HG02759 (cell line): ENCODE measurements around the gene ZNF830.
"Not testable (repeated sequence)": the region's sequence is repeated elsewhere in the genome, so short reads cannot be mapped to it uniquely, and the experiment has no call there.

ENCODE experiments used
- ATAC-seq: cut with Tn5 transposase; IDR thresholded peaks from one replicate; pipeline ENCODE4 v1.9.1; 2021; ENCODE audit warnings: mild to moderate bottlenecking, moderate library complexity; ENCODE audit not compliant: unreplicated experiment

The ZNF830 gene, protein sequence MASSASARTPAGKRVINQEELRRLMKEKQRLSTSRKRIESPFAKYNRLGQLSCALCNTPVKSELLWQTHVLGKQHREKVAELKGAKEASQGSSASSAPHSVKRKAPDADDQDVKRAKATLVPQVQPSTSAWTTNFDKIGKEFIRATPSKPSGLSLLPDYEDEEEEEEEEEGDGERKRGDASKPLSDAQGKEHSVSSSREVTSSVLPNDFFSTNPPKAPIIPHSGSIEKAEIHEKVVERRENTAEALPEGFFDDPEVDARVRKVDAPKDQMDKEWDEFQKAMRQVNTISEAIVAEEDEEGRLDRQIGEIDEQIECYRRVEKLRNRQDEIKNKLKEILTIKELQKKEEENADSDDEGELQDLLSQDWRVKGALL

DNA sequence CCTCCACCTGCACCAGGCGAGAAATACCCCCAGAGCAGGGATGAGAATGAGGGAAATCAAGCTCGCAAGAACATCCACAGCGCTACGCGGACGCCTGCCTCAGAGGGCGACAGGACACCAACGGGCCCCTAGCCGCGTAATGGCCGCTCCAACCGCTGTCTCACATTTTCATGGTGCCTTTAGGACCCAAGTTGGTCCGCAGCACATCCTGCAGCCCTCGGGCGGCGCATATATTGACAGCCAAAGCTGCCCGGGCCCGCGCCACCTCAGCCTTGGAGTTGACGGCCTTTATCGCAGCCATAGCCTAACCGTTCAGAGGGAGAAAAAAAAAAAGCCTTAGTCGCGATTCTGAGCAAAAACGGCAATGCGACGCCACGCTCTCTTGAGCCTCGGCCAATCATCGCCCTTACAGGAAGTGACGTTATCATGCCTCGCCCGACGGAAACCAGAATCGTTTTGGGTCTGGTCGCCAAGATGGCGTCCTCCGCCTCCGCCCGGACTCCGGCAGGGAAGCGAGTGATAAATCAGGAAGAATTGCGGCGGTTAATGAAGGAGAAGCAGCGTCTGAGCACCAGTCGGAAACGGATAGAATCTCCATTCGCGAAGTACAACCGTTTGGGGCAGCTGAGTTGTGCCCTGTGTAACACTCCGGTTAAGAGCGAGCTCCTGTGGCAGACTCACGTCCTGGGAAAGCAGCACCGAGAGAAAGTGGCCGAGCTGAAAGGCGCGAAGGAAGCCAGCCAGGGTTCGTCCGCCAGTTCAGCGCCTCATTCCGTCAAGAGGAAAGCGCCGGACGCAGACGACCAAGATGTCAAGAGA, at the start of gene ZNF830, which contains the start of gene CCT6B:
Gene ZNF830, plus strand, starts transcription at position 448 of the 819 bp plus-strand sequence. Its CDS starts 27 bp downstream, at position 475.
Gene CCT6B, minus strand, starts transcription at position 368 of the 819 bp plus-strand sequence. Its CDS starts 67 bp downstream, at position 301.
- peak; percentile 96 for ATAC-seq

GRCh38 chr17:34913001-34913400, 48.3 kb upstream of the ZNF830 start:
- no peak for ATAC-seq

DNA sequence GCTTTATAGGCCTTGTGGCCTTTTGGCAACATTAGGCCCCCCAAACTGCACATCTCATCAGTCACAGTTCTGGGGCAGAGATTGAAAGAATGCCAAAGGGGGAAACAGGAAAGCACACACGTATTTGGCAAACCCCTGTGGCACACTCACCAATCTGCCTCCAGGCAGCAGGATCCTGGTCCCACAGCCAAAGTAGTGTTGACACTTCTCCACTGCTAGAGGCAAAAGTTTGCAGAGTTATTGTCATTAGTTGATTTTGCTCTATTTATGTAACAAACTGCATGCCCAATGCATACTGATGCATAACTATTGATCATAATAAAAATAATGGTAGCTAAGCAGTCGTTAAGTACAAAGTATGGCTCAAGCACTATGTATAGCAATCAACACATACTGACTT, 45.2 kb upstream of the ZNF830 start:
- no peak for ATAC-seq

DNA sequence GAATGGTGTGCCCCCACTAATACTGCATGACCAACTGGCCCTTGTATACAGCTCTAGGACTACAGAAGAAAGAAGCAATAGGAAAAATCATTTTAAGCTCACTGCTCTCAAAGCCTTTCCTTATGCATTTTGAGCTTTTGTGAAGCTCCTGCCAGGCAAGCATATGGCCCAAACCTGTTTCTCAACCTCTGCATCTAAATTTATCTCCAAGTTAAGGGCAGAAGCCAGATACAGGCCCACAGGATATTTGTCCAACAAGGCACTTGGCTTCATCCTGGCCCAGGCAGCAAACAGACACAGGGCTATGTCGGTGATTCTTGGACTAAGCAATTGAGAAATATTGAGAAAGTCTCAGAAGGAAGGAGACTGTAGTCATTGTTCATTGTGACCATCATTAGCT, 44.0 kb upstream of the ZNF830 start:
- no peak for ATAC-seq

DNA sequence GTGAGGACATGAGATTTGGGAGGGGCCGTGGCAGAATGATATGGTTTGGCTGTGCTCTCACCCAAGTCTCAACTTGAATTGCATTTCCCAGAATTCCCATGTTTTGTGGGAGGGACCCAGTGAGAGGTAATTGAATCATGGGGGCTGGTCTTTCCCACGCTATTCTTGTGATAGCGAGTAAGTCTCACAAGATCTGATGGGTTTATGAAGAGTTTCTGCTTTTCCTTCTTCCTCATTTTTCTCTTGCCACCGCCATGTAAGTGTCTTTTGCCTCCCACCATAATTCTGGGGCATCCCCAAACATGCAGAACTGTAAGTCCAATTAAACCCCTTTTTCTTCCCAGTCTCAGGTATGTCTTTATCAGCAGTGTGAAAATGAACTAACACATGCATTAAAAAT, 40.7 kb upstream of the ZNF830 start:
- ATAC-seq = no peak

DNA sequence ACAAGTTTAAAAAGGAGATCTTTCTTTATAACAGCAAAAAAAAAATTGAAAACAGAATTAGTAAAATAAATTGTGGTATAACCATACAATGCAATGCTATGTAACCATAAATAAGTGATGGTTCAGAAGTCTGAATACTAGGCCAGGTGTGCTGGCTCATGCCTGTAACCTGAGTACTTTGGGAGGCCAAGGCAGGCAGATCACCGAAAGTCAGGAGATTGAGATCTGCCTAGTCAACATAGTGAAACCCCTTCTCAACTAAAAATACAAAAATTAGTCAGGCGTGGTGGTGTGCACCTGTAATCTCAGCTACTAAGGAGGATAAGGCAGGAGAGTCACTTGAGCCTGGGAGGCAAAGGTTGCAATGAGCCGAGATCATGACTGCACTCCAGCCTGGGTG, 34.7 kb upstream of the ZNF830 start:
- no peak for ATAC-seq

DNA sequence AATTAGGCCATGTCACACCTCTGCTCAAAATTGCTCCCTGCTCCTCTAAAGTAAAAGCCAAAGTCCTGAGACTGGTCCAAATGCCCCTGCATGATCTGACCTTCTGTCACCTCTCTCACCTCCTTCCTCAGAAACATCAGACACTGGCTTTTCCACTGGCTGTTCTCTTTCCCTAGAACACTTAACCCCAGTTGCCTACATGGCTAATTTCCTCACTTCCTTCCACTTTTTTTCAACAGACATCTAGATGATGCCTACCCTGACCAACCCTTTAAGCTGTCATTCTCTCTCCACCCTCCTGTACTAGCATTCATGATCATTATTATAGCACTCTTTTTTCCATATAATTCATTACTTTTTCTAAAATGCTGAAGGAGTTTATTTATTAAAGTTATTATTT, 31.1 kb upstream of the ZNF830 start:
- no peak for ATAC-seq

- not testable (repeated sequence) for ATAC-seq
Measured at GRCh38 chr17:34950780-34951179, 10.6 kb upstream of the ZNF830 start.

DNA sequence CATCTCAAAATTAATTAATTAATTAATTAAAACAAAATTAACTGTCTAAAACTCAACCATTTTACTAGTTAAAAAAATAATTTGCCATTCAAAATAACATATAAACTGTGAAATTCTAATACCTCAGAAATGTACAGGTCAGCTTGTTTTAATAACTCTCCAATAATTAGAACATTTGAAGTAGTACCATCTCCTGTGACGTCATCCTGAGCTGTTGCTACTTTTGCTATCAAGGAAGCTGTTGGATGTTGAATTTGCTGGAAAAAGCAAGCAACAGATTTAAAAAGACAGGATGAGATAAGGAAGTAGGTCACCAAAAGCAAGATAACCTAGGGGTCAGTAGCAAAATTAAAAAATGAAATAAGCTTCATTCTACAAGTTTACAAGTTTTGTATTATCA, 2.9 kb upstream of the ZNF830 start:
- no peak for ATAC-seq

DNA sequence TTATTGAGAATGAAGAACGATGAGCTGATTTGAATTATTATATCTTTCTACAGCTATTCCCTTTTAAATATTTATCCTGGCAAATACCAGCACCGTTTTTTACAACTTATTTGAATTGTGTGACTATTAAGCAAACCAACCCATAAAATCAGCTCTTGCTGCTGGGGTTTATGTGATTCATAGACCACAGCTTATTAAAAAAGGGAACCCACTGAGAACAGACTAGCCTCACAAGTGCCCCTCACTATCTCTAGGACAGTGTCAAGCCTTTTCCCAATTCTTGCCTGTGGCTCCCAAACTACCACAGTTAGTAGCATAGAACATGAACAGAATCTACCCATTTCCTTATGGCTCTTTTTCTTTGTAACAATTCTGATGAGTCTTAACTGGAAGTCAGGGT, 12.8 kb downstream of the ZNF830 start:
- no peak for ATAC-seq

GRCh38 chr17:34974794-34975785, 13.8 kb downstream of the ZNF830 start:
- no peak for ATAC-seq

GRCh38 chr17:34979153-34979552, 17.8 kb downstream of the ZNF830 start:
- ATAC-seq = no peak

DNA sequence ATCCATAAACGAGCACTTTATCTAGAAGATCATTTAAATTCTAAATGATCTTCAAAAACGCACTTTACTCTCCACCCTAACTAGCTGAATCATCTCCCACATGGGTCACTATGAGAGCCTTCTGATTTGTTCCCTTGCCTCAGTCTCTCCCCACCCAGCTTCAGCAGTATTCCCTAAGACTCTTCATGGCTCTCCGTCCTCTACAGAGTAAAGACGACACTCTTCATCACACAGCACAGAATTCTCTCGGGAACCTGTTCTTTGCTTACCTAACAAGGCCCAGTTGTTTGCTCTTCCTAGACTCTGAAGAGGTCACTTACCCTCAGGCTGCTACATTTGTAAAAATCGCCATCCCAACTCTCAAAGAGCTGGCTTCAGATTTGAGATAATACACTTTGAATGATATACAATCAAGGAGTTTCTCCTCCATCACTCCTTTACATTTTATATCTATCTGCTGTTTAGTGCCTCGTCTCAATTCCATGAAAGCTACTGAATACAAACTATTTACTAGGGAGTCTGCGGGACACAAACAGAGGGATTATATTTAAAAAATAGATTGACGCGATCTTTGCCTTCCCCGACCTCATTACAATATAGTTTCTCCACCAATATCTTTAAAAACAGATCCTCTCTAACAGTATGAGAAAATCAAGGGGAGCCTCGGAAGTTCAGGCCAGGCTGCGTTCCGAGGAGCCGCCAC, 18.5 kb downstream of the ZNF830 start:
- no peak for ATAC-seq

DNA sequence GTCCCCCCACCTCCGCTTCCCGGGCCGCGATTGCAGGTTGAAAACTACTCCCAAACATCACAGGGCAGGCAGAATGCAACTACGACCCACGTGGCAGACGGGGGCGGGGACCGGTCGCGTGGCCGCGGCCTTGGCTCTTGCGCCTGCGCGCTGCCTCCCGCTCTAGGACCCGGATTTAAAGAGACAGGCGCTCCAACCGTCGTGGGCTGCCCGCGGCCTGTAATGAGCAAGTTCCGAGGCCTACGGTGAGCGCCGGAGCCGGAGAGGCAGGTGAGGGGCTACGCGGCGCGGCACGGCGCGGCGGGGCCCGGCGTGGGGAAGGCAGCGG, 19.0 kb downstream of the ZNF830 start, which contains the start of gene LIG3:
Gene LIG3, plus strand, starts transcription at position 160 of the 328 bp plus-strand sequence. CDS start 2,494 bp downstream, outside the sequence.
- peak; percentile 84 for ATAC-seq

DNA sequence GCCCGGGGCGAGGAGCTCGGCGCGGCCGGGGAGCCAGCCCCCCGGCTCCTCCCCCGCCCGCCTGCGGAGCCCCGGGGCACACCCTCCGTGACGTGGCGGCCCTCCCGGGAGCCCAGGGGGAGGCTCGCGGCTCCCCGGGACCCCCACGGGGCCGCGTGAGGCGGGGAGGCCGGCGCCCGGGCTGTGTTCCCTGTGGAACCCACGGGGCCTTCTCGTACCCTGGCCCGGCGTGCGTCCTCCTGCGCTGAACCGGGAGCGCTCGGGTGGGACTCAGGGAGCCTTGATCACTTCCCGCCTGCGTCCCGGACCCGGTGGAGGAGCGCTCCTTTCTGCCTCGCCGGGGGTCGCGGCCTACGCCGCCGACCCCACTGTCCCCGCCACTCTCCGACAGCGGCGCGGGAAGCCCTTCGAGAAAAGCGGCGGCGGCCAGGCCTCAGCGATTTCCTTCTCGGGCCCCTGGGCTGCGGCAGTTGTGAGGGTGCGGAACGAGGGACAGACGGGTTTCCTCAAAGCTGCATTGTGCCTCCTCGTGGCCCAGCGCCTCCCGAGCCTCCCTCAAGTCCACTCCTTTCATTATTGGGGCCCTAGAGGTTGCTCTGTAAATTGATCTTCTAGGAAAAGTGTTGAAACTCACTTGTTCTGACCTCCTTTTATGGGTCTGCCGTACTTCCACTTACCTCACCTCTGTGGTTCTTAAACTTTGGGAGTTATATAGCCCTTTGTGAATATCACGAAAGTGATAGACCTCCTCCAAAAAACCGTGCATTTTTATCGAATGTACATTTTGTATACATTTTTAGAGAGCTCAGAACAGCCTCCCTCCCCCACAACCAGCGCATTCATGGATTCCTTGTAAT, 19.6 kb downstream of the ZNF830 start:
- peak; percentile 89 for ATAC-seq

DNA sequence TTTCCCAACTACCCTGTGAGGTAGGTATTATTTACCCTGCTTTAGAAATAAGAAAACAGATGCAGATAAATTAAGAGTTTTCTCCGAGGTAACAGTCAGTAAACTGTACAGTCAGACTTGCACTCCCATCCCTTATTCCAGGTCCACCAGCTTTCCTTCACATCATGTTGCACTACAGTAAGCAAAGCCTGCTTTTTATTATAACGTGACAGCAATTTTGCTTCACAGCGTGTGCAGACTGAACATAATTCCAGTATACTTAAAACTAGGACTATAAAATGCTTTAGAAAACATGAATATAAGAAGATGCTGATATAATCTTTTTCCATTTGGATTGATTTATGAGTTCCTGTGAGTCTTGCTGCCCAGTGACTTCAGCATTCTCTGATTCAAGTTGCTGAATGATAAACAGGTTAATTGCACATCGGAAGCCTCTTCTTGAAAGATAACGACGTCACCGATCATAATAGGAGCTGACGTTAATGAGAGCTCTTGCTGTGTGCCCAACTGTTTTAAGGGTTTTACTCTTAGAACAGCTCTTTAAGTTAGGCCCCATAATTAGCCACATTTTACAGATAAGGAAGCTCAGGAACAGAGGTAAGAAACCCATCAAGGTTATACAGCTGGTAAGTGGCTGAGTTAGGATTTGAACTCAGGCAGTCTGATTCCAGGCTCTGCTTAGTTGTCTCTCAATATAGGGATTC, 20.4 kb downstream of the ZNF830 start:
- ATAC-seq = no peak

DNA sequence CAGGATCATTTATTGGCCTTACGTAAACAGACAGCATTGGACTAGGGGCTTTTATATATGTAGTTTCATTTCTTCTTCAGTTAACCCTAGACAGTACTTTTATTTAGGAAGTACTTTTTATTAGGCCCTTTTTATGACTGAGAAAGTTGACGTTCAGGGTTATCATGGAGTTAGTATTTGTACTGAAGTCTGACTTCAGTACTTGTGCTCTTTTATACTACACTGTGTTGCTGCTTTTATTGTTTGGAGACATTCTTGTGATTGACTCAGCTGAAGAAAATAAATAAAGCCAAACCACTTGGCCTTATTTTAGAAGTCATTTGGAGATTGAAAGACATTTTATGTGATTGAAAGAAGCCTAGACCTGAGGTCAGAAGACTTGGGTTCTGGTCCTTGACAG, 25.9 kb downstream of the ZNF830 start:
- ATAC-seq = no peak

- no peak for ATAC-seq
Measured at GRCh38 chr17:34988644-34989043, 27.3 kb downstream of the ZNF830 start.

DNA sequence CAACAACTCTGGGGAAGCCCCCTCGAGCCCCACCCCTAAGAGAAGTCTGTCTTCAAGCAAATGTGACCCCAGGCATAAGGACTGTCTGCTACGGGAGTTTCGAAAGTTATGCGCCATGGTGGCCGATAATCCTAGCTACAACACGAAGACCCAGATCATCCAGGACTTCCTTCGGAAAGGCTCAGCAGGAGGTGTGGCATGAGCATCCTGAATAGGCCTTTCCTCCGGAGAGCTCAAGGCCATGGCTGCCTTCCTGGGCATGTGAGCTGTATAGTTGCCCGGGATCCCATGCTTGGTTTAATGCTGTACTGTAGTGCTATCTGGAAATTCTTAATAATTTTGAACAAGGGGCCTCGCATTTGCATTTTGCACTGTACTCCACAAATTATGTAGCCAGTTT, 28.1 kb downstream of the ZNF830 start:
- no peak for ATAC-seq
